ELR (cell line): Measurements from ENCODE around the gene APOBR.
"Not testable (repeated sequence)": the region's sequence is repeated elsewhere in the genome, so short reads cannot be mapped to it uniquely, and the experiment has no call there.

Source experiments
- DNase-seq: peaks from one replicate; pipeline ENCODE4 v3.0.0-alpha.2; 2015; ENCODE audit warnings: low read depth

APOBR gene, protein sequence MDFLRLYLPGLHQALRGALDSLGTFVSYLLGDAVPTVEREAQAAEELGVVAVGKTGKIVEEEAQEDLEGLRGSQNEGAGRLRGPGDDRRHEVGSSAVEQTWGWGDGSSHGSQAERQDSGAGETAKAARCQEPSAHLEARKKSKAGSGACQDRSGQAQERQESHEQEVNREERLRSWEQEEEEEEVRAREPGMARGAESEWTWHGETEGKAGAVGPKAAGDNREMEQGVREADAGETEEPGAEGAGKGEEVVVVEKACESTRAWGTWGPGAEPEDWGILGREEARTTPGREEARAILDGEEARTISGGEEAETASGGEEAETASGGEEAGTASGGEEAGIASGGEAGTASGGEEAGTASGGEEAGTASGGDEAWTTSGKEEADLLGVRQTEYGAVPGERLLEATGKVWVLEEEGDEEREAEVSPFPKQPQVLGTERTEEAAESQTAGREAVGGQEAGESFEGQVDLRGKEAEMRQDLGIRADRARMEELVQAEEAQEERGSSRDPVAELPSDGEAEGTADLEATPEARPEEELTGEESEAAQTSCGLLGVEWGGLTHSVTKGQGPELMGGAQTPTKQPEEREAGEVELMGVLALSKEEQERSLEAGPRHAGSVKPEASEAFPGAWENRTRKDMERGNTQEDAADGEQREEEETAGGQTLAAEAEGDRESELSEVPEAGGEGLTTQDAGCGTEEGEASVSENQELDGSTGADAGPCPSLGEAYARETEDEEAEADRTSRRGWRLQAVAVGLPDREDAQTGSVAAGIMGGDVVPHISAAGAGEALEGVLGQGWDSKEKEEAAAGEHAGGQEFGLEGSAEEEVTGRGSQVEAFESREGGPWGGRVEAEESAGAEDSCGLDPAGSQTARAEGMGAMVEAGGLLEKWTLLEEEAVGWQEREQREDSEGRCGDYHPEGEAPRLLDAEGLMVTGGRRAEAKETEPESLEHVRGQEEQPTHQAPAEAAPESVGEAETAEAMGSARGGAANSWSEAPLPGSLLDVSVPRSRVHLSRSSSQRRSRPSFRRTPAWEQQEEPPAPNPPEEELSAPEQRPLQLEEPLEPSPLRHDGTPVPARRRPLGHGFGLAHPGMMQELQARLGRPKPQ

DNA sequence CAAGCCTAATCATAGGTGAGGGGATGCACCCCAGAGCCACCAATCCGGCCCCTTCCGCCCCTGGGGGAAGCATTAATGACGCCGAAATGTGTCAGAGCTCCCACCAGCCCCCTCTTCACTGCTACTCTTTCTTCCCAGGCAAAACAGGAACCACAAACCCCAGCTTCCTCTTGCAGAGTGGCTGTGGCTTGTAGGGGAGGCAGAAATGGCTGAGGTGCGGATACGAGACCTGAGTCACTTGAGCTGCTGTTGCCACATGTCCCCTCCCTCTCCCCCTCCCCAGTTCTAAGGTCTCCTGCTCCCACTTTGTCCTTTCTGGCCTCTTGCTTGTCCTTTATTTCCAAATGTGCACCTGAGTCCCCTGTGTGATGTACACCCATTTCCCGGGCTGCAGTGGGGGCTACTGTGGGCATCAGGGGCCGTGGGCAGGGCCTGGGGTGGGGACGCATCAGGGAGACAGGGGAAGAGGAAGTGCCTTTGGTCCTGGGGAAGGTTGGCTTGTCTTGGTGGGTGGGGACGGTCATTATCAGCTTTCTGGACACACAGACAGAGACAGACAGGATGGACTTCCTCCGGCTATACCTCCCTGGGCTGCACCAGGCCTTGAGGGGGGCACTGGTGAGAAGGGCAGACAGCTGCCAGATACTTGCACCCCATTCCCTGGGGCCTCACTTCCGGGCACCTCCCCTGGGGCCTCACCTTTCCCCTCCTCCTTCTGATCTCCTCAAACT, at the start of gene APOBR:
Gene APOBR (plus strand): TSS at position 523 of the 731 bp plus-strand sequence. CDS start 39 bp downstream, at position 562.
- DNase-seq: peak; percentile 37

DNA sequence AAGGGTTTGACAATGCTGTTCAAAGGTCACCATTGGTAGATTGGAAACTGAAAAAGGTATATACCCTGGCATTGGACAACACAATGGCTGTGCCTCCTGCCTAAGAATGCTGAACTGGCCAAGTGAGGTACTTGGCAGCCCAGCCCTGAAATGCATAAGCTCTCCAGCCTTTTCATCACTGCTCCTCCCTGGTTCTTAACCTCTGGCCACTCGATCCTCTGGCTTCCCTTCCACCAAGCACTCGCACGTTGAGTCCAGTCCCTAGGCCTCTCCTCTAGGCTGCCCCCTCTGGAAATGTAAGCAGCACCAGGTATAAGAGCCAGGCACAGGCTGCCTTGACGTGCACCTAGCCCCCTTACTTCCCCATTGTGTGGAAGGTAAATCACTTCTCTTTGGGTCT, 48.1 kb upstream of the APOBR start:
- DNase-seq: not testable (repeated sequence)

DNA sequence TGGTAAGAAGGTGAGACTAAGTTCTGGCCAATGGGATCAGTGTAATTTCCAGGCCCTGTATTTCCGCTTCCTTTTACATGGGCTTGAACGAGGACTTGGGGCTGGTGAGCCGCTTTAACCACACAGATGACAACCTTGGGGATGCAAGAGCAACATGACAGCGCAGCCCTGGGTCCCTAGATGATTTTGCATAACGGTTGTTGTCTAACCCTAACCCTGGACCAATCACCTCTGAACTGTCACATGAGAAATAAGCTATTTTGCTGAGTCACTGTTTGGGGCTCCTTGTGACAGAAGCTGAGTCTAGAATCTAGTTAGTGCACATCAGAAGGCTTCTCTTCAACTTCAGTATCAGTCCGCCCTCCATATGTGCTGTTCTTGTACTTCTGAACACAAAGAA, 47.4 kb upstream of the APOBR start:
- DNase-seq: not testable (repeated sequence)

DNA sequence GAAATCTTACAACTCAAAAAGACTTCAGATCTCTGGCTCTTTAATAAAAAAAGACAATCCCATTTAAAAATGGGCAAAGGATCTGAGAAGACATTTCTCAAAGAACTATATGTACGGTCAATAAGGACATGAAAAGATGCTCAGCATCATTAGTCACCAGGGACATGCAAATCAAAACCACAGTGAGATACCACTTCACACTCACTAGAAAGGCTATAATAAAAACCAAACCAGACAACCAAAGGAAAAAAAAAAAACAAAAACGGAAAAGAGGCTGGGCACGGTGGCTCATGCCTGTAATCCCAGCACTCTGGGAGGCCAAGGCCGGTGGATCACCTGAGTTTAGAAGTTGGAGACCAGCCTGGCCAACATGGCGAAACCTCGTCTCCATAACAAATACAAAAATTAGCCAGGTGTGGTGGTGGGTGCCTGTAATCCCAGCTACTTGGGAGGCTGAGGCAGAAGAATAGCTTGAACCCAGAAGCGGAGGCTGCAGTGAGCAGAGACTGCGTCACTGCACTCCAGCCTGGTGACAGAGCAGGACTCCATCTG, 20.7 kb upstream of the APOBR start:
- no peak for DNase-seq

DNA sequence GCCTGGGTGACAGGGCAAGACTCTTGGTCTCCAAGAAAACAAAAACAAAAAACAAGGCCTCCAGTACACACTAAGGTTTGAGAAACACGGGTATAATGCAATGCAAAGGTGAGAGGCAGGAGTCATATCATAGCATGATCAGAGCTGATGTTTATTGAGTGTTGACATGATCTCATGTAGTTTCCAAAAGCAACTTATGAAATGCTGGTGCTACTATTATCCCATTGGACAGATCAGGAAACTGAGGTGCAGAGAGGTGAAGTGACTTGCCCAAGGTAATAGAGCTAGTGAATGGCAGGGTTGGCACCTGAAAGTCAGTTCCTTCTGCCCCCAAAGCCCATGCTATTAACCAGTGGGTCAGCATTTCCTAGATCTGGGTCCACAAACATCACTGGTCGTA, 19.2 kb upstream of the APOBR start:
- no peak for DNase-seq

DNA sequence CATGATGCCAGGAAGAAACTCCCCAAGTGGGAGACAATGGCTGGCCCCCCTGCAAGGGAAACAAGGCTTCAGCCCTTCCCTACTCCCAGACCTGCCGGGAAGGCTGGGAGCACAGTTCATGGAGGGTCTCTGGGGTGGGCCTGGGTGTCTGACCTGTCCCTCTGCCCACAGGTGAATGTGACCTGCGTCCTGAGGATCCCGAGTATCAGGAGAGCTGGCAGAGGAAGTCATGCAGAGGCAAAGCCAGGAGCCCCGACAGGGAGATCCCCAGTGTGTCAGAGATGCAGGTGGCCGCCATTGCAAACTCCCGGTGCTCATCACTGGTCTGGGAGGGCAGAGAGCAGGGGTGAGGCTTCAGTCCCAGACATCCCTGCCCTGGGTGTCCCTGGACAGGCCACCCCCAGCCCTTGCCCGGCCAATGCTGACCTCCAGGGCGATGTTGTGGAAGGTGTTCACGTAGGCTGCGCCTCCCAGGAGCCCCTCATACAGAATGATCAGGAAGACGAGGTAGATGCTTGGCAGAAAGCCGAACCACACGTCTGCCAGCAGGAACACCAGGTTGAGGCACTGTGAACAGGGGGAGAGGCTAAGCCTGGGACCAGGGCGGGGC, 17.0 kb upstream of the APOBR start:
- DNase-seq: no peak

DNA sequence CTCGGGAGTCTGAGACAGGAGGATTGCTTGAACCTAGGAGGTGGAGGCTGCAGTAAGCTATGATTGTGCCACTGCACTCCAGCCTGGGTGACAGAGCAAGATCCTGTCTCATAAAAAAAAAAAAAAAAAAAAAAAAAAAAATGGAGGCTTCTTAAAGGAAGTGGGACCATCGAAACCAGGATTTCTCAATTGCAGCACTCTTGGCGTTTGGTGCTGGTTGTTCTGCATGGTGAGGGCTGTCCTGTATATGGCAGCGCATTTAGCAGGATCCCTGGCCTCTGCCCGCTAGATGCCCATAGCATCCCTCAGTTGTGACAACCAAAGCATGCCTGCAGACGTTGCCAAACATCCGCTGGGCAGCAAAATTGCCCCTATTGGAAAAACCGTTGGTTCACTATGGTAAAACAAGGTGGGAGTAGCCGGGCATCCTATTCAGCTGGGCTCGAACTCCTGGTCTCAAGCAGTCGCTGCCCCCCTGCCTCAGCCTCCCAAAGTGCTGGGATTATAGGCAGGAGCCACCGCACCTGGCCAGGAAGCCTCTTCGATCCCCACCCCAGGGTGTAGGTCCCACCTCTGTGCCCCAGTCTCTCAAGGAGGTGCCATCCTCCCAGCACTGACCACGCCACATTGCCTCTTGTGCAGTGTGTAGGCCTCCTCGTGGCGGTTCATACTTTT, 15.8 kb upstream of the APOBR start:
- DNase-seq: no peak

DNA sequence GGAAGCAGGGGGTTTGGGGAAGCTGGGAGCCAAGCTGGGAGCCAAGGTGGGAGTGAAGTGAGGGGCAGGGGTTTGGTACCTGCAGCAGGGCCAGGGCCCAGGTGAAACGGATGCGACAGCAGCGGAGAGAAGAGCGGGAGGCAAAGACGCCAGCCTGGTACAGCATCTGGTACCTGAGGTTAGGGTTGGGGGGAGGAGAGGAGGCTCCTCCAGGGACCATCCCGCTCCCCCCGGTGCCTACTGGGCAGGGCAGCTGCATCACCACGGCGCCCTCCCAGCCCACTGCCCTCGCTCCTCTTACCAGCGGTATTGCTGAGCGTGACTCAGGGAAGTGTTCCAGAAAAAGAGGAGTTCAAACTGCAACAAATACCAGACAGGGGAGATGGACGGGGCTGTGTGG, 12.4 kb upstream of the APOBR start:
- DNase-seq: no peak

DNA sequence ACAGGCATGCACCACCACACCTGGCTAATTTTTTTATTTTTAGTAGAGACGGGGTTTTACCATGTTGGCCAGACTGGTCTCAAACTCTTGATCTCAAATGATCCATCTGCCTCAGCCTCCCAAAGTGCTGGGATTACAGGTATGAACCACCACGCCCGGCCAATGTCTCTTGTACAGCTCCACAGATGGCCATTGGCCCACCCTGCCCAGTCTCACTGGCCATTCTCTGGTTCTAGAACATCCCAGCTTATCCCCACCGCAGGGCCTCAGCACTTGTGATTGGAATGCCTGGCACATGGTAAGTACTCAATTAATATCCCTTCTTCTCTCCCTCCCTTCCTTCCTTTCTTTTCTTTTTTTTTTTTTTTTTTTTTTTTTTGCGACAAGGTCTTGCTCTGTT, 11.1 kb upstream of the APOBR start:
- not testable (repeated sequence) for DNase-seq

DNA sequence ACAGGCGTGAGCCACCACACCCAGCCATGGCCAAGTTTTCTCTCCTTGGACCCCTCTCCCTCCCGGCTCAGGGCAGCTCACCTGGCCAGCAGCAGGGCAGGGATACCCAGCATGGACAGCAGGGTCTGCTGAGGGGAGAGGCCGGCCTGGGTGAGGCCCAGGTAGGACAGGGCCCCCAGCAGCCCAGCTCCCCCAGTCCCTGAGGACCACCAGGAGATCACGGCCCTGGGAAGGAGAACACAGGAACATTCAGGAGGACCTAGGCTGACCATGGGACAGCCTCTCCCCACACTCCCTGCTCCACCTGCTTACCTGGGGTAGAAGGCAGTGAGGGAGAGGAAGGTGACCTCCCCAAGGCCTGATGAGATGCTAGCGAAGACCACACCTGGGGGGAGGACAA, 8.2 kb upstream of the APOBR start:
- no peak for DNase-seq

DNA sequence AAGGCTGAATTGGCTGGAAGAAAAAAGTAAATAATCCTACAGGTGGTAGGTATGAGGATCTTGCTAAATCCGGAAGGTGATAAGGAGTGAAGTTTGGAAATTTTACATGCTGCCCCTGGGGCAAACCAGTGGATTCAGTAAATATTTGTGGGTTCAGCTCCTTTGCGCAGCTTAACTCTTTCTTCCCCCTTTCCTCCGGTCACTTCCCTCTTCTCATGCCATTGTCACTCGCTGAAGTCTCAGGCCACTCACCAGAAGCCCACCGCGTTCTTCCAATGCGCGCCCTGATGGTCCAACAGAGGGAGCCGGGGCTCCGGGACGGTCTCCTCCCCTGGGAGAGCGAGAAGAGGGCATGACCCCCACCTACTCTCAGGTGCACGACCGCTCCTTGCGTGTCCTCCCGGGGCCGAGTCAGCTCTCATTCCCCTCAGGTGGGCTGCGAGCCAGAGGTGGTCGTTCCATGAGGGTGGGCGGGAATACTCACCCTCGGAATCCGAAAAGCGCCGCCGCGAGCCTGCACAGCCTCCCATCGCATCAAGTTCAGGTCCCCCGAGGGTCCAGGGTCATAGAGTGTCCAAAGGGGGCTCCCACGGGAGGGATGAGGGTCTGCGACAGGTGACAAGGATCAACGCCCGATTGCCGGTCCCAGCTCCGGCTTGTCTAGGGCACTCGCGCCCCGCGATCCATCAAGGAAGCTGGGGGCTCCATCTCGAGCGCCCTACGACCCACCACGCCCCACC, 3.0 kb upstream of the APOBR start:
- DNase-seq: peak; percentile 47

DNA sequence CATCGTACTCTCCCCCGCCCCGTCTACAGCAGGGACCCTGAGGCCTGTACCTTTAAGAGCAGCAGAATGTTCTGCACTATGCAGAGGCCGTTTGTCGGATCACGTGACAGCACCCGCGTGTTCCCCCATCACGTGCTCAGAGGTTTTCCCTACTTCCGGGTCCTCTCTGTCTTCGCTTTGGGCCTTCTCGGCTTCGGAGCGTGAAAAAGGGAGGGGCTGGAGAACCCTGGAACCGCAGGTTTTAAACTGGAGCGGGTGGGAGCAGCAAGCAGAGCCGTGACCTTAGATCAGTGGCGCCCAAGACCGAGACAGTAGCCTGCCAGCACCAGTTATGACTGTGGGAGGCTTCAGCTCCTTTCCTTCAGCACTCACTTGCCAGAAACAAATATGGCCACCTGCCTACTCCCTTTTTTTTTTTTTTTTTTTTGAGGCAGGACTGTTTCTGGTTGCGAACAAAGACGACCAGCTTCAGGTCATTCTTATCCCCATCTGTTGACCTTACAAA, 2.4 kb upstream of the APOBR start, which contains the start of gene CLN3:
Gene CLN3 (minus strand): TSS at position 105 of the 505 bp plus-strand sequence. CDS start 315 bp downstream, outside the sequence.
- DNase-seq: peak; percentile 96

DNA sequence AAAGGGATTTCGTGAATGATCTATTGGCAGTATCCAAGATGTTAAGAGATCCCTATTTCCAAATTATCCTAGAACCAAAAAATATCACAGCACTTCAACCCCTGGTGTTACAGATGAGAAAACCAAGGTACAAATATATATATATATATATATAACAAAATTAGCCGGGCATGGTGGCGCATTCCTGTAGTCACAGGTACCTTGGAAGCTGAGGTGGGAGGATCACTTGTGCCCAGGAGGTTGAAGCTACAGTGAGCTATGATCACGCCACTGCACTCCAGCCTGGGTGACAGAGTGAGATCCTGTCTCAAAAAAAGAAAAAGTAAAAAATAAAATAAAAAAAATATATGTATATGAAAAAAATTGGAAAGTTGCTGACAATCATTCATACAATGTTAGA, 1.9 kb upstream of the APOBR start:
- DNase-seq: no peak

DNA sequence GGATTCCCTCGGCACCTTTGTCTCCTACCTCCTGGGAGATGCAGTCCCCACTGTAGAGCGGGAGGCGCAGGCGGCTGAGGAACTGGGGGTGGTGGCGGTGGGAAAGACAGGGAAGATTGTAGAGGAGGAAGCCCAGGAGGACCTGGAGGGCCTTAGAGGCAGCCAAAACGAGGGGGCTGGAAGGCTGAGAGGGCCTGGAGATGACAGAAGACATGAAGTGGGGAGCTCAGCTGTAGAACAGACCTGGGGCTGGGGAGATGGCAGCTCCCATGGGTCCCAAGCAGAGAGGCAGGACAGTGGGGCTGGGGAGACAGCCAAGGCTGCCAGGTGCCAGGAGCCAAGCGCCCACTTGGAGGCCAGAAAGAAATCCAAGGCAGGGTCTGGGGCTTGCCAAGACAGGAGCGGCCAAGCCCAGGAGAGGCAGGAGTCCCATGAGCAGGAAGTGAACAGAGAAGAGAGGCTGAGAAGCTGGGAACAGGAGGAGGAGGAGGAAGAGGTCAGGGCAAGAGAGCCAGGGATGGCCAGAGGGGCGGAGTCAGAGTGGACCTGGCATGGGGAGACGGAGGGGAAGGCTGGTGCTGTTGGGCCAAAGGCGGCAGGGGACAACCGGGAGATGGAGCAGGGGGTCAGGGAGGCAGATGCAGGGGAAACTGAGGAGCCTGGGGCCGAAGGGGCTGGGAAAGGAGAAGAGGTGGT, 803 bp downstream of the APOBR start:
- no peak for DNase-seq

DNA sequence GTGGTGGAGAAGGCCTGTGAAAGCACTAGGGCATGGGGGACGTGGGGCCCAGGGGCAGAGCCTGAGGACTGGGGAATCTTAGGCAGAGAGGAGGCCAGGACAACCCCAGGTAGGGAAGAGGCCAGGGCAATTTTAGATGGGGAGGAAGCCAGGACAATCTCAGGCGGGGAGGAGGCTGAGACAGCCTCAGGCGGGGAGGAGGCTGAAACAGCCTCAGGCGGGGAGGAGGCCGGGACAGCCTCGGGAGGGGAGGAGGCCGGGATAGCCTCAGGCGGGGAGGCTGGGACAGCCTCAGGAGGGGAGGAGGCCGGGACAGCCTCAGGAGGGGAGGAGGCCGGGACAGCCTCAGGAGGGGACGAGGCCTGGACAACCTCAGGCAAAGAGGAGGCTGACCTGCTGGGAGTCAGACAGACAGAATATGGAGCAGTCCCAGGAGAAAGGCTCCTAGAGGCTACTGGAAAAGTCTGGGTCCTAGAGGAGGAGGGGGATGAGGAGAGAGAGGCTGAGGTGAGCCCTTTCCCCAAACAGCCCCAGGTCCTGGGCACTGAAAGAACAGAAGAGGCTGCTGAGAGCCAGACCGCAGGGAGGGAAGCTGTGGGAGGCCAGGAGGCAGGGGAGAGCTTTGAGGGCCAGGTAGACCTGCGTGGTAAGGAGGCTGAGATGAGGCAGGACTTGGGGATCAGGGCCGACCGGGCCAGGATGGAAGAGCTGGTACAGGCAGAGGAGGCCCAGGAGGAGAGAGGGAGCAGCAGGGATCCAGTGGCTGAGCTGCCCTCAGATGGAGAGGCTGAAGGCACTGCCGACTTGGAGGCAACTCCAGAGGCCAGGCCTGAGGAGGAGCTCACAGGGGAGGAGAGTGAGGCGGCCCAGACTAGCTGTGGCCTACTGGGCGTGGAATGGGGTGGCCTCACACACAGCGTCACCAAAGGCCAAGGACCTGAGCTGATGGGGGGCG, 1.6 kb downstream of the APOBR start:
- no peak for DNase-seq

DNA sequence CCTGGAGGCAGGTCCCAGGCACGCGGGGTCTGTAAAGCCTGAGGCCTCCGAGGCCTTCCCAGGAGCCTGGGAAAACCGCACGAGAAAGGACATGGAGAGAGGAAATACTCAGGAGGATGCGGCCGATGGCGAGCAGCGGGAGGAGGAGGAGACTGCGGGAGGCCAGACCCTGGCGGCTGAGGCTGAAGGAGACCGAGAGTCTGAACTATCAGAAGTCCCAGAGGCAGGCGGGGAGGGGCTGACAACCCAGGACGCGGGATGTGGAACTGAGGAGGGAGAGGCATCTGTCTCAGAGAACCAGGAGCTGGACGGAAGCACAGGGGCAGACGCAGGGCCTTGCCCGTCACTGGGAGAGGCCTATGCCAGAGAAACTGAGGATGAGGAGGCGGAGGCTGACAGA, 2.4 kb downstream of the APOBR start:
- no peak for DNase-seq

DNA sequence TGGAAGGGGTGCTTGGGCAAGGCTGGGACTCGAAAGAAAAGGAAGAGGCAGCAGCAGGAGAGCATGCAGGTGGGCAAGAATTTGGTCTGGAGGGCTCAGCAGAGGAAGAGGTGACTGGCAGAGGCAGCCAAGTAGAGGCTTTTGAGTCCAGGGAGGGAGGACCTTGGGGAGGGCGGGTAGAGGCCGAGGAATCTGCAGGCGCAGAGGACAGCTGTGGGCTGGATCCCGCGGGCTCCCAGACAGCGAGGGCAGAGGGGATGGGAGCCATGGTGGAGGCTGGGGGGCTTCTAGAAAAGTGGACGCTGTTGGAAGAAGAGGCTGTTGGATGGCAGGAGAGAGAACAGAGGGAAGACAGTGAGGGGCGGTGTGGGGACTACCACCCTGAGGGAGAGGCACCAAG, 2.9 kb downstream of the APOBR start:
- no peak for DNase-seq
